HL-60 (cell line): ENCODE data around the gene CBX3.
"Not testable (repeated sequence)": the region's sequence is repeated elsewhere in the genome, so short reads cannot be mapped to it uniquely, and the experiment has no call there.

Source experiments
- DNase-seq, 2 experiments: peaks; one replicate each; pipeline ENCODE4 v3.0.0-alpha.2; 2010 to 2020; ENCODE audit warnings: low read depth in 1 of 2, low spot score in 1 of 2
- H3K27ac ChIP-seq: fragments of 250-450 bp; sonication (Bioruptor Pico); replicated peaks from 2 replicates; pipeline ENCODE4 v1.5.1; 2020; ENCODE audit warnings: mild to moderate bottlenecking, moderate library complexity
- H3K27me3 ChIP-seq: fragments of 250-450 bp; sonication (Bioruptor Pico); 2 replicates; pipeline ENCODE4 v1.5.1; 2021; ENCODE audit warnings: mild to moderate bottlenecking, moderate library complexity; ENCODE audit not compliant: insufficient read depth, poor library complexity, severe bottlenecking
- H3K4me3 ChIP-seq: replicated peaks from 2 replicates; pipeline ENCODE4 v1.5.1; 2011; ENCODE audit warnings: mild to moderate bottlenecking, control low read depth, low read length; ENCODE audit not compliant: insufficient read depth
- GABPA ChIP-seq: IDR thresholded peaks from 2 replicates; pipeline ENCODE4 v1.6.1; 2012; ENCODE audit warnings: low read depth
- POLR2AphosphoS5 ChIP-seq: IDR thresholded peaks from 2 replicates; pipeline ENCODE4 v1.6.1; 2012; ENCODE audit warnings: low read depth
- SPI1 ChIP-seq: IDR thresholded peaks from 2 replicates; pipeline ENCODE4 v1.6.1; 2012; ENCODE audit warnings: low read depth, mild to moderate bottlenecking, borderline replicate concordance
- long read RNA-seq: library from polyadenylated mRNA; unstranded; transcript quantifications from one replicate; pipeline ENCODE4 v2.0.0, GENCODE V29; 2020
- TF ChIP-seq, protein P1 (sequence below): IDR thresholded peaks from 2 replicates; pipeline ENCODE4 v1.6.1; 2012; ENCODE audit warnings: low read depth; ENCODE audit not compliant: insufficient replicate concordance
- TF ChIP-seq, protein P2 (sequence below): IDR thresholded peaks from one replicate; pipeline ENCODE4 v1.5.1; 2011; ENCODE audit warnings: low read length, control low read depth, inconsistent platforms; ENCODE audit not compliant: insufficient read depth

Gene CBX3
- long read RNA-seq, transcript CBX3-203 (6 exons, 1,717 nt), result minor isoform, 11 of 543 reads
- long read RNA-seq, transcript CBX3-201 (6 exons, 2,128 nt), result minor isoform, 9 of 543 reads
- long read RNA-seq, transcript CBX3-202 (6 exons, 1,857 nt), result major isoform, 471 of 543 reads
- long read RNA-seq, partial matches to known transcripts, result 17 of 543 reads
- long read RNA-seq, other reads (novel, unspliced or antisense), result 35 of 543 reads

DNA sequence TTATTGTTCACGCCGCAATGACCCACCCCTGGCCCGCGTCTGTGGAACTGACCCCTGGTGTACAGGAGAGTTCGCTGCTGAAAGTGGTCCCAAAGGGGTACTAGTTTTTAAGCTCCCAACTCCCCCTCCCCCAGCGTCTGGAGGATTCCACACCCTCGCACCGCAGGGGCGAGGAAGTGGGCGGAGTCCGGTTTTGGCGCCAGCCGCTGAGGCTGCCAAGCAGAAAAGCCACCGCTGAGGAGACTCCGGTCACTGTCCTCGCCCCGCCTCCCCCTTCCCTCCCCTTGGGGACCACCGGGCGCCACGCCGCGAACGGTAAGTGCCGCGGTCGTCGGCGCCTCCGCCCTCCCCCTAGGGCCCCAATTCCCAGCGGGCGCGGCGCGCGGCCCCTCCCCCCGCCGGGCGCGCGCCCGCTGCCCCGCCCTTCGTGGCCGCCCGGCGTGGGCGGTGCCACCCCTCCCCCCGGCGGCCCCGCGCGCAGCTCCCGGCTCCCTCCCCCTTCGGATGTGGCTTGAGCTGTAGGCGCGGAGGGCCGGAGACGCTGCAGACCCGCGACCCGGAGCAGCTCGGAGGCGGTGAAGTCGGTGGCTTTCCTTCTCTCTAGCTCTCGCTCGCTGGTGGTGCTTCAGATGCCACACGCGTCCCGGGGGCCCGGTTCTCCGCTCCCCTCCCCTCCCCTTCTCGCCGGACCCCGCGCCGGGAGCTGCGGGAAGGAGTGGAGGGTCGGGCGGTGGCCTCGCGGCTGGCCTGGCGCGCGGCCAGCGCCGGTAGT, at the start of gene CBX3:
Gene CBX3 (plus strand): TSS at position 499 of the 772 bp plus-strand sequence. CDS start 1,254 bp downstream, outside the sequence.
- DNase-seq, result peak; percentile 90 to 96
- peak within 1 kb of the TSS; percentile 100 for H3K27ac ChIP-seq
- TF ChIP-seq, protein P1, sequence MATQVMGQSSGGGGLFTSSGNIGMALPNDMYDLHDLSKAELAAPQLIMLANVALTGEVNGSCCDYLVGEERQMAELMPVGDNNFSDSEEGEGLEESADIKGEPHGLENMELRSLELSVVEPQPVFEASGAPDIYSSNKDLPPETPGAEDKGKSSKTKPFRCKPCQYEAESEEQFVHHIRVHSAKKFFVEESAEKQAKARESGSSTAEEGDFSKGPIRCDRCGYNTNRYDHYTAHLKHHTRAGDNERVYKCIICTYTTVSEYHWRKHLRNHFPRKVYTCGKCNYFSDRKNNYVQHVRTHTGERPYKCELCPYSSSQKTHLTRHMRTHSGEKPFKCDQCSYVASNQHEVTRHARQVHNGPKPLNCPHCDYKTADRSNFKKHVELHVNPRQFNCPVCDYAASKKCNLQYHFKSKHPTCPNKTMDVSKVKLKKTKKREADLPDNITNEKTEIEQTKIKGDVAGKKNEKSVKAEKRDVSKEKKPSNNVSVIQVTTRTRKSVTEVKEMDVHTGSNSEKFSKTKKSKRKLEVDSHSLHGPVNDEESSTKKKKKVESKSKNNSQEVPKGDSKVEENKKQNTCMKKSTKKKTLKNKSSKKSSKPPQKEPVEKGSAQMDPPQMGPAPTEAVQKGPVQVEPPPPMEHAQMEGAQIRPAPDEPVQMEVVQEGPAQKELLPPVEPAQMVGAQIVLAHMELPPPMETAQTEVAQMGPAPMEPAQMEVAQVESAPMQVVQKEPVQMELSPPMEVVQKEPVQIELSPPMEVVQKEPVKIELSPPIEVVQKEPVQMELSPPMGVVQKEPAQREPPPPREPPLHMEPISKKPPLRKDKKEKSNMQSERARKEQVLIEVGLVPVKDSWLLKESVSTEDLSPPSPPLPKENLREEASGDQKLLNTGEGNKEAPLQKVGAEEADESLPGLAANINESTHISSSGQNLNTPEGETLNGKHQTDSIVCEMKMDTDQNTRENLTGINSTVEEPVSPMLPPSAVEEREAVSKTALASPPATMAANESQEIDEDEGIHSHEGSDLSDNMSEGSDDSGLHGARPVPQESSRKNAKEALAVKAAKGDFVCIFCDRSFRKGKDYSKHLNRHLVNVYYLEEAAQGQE, result peak; percentile 47
- TF ChIP-seq POLR2AphosphoS5 (peak; percentile 70), SPI1 (peak; percentile 66; the same call in 1 of the 2 replicates)
- TF ChIP-seq, protein P2, sequence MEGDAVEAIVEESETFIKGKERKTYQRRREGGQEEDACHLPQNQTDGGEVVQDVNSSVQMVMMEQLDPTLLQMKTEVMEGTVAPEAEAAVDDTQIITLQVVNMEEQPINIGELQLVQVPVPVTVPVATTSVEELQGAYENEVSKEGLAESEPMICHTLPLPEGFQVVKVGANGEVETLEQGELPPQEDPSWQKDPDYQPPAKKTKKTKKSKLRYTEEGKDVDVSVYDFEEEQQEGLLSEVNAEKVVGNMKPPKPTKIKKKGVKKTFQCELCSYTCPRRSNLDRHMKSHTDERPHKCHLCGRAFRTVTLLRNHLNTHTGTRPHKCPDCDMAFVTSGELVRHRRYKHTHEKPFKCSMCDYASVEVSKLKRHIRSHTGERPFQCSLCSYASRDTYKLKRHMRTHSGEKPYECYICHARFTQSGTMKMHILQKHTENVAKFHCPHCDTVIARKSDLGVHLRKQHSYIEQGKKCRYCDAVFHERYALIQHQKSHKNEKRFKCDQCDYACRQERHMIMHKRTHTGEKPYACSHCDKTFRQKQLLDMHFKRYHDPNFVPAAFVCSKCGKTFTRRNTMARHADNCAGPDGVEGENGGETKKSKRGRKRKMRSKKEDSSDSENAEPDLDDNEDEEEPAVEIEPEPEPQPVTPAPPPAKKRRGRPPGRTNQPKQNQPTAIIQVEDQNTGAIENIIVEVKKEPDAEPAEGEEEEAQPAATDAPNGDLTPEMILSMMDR, result no peak
- H3K27me3 ChIP-seq, result no peaks in the 10 kb centered on the region
- H3K4me3 ChIP-seq, result peak within 1 kb of the TSS; percentile 77

DNA sequence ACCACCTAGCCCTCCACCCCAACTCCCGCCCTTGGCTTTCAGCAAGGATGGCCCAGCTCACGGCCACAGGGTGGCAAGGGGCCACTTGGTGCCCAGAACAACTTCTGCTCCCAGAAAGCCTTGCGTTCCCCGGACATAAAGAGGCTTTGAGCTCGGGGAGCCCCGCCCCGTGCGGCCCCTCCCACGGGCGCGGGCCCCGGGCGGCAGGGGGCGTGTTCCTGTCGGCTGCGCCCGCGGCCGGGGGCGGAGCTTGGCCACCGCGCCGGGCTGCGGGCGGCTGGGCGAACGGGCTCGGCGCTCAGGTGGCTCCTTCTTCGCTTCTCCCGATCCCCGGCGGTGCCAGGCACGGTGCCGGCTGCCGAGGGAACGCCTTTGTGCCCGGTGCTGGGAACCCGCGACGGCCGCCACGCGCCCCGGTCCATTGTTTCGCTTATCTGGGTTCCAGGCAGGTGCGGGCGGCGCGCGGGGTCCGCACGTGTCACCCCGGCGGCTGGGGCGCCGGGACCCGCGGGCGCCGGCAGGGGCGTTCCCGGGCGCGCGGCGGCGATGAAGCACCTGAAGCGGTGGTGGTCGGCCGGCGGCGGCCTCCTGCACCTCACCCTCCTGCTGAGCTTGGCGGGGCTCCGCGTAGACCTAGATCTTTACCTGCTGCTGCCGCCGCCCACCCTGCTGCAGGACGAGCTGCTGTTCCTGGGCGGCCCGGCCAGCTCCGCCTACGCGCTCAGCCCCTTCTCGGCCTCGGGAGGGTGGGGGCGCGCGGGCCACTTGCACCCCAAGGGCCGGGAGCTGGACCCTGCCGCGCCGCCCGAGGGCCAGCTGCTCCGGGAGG, 49.4 kb upstream of the CBX3 start, which contains the start of gene NFE2L3:
Gene NFE2L3 (plus strand): TSS at position 246 of the 829 bp plus-strand sequence. CDS start 301 bp downstream, at position 547.
- DNase-seq, result peak; percentile 50 to 80
- TF ChIP-seq GABPA (no peak), POLR2AphosphoS5 (peak; percentile 41)
- peak within 1 kb of the TSS; percentile 56; the same call in 1 of the 2 replicates for H3K27ac ChIP-seq
- peak within 1 kb of the TSS; percentile 55 for H3K4me3 ChIP-seq
- H3K27me3 ChIP-seq, result peaks cover 2% of the 10 kb centered on the region

DNA sequence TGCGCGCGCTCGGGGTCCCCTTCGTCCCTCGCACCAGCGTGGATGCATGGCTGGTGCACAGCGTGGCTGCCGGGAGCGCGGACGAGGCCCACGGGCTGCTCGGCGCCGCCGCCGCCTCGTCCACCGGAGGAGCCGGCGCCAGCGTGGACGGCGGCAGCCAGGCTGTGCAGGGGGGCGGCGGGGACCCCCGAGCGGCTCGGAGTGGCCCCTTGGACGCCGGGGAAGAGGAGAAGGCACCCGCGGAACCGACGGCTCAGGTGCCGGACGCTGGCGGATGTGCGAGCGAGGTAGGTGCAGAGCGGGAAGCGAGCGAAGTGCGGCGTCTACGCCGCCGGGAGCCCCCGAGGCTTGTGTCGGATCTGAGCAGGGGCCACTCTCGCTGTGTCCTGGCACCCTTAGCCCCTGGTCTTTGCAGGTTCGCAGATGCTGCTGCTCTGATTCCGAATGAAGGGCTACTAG, 48.7 kb upstream of the CBX3 start:
- H3K4me3 ChIP-seq, result peak overlapping the region; percentile 55
- H3K27ac ChIP-seq, DNase-seq, H3K27me3 ChIP-seq: not testable (repeated sequence)

DNA sequence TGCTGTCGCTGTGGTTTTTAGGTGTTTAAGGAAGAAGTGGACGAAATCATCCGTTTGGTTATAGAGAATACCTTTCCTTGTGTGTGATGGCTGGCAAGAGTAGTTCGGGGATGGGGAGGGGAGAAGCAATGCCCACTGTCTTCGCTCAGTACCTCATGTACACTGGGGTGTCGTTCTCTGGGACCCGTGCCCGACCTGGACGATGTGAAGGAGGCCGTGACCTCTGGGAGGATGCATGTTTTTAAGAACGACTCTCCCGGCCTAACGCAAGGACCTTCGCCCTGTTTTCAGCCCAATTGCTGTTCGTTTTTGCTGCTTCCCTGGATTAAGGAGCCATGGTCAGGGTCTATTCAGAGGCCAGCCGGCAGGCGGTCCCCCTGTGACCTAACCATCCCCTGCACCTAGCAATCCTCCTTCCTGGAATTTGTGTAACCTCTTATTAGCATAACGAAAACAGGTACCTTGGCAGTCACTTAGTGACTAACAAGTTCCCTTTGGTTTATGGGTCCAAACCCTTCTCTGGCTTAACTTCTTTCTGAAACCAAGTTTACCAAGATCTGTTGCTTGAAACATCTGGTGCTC, 48.2 kb upstream of the CBX3 start:
- TF ChIP-seq, protein P2, result no peak
- TF ChIP-seq, protein P1, result no peak
- TF ChIP-seq GABPA (no peak), SPI1 (no peak)
- Histone ChIP-seq H3K27me3 (peaks cover 2% of the 10 kb centered on the region), H3K27ac (no peak overlapping the region), H3K4me3 (no peak overlapping the region)
- DNase-seq, result no peak
